SW480 (cell line): ENCODE results near the gene ALDH9A1.
"Not testable (repeated sequence)": the region's sequence is repeated elsewhere in the genome, so short reads cannot be mapped to it uniquely, and the experiment has no call there.

Experiments
- DNase-seq: peaks from one replicate; pipeline ENCODE4 v3.0.0-alpha.2; 2016; ENCODE audit warnings: low spot score

Gene ALDH9A1

DNA sequence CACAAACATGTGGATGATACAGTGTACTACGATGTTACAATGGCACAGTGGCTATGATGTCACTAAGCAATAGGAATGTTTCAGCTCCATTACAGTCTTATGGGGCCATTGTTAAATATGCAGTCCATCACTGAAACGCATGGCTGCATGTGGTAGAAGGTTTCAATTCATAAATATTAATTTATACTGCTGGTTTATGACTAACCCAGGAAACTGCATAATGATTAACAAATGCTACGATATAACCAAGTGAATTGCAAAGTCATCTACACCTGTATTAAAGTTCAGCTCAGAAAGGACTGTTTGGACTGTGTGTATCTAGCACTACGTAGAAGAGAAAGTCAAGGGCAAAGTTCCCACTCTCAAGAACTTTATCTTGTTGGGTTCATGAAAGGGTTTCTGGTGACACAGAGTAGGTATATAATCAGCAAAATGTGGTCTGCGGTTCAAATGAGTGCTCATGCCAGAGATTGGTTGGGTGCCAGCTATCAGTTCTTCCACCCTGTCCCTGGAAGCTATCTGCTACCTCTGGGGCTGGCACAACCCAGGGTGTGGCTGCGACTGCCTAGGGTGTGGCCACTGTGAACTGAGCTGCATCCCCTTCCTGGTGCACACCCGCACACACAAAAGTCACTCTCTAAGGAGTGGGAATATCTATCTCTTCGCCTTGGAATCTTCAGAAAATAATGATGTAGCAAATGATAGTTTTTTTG is 52.6 kb downstream of the ALDH9A1 start:
- peak; percentile 87 for DNase-seq

DNA sequence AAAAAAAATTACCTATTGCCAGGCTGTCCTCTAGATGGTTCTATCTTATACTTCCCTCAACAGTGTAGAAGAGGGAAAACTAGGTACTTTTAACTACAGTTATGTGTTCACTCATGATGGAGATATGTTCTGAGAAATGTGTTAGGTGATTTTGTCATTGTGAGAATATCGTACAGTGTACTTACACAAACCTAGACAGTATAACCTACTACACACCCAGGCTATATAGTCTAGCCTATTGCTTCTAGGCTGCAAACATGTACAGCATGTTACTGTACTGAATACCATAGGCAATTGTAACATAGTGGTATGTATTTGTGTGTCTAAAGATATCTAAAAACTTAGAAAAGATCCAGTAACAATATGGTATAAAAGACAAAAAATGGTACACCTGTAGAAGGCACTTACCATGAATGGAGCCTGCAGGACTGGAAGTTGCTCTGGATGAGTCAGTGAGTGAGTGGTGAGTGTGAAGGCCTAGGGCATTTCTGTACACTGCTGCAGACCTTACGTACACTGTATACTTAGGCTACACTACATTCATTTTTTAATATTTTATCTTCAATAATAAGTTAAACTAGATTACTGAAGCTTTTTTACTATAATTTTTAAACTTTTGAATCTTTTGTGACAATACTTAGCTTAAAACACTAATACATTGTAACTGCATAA is 54.2 kb downstream of the ALDH9A1 start:
- no peak for DNase-seq

DNA sequence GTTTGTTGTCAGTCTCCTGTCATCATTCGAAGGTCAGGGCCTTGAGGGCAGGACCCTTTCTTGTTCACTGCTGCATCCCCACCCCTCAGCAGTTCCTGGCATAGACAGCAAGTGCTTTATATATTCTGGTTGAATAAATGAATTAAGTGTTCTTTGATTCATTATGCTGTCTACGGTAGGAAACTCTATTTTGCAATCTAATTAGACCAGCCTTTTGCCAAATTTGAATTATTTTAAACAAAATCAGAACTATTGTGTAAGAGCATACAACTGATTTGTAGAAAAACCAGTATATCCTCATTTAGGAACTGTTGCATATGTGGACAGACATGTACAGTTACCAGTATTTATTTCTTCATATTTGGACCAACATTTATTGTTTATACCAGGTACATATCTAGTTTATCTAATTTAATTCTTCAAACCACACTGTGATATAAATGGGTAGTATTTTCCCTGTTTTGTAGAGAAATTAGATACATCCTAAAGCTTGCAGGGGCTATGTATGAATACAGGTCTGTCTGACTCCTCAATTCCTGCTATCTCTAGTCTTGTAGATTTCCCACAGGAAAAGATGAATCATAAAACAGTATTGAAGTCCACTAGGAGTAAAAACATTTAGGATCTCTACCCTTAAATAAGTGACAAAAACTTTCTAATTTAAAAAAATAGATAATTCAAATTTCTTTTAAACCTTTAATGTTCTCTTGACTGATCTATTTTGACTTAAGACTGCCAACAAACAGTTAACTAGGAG is 57.0 kb downstream of the ALDH9A1 start:
- DNase-seq: no peak

DNA sequence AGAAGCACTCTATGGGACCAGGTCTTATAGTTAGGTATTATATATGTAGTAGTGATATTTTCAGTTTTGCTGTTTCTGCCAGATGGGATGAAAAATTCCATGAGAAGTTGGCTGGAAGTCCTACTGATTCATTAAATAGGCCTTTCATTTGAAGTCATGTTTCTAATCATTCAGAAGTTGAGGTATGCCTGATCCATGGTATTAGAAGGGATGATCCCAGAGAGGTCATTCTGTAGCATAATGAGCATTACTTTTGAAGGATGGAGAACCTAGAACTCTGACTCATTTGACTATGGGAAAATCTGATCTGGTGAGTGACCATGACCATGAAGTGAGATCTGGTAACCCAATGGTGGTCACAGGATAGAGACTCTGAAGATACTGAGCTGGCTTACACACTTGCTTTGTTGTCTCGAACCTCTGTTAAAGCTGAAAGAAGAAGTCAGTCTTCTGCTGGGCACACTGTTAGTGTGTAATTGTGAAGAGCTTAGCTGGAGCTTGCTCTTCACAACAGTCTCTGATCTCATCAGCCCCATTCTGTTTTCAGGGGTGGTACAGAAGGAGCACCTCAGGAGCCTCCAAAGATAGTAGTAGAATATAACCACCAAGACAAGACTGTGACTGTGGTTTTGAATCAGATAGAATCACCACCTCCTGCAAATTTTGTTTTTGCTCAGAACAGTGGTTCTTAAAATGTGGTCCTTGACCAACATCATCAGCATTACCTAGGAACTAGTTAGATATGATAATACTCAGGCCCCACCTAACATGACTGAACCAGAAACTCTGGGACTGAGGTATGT is 58.3 kb downstream of the ALDH9A1 start:
- no peak for DNase-seq

DNA sequence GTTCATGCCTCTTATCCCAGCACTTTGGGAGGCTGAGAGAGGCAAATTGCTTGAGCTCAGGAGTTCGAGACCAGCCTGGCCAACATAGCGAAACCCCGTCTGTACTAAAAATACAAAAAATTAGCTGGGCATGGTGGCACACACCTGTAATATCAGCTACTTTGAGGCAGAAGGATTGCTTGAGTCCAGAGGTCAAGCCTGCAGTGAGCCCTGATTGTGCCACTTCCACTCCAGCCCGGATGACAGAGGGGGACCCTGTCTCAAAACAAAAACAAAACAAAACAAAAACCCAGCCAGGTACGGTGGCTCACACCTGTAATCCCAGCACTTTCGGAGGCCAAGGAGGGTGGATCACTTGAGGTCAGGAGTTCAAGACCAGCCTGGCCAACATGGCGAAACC is 60.2 kb downstream of the ALDH9A1 start:
- not testable (repeated sequence) for DNase-seq

DNA sequence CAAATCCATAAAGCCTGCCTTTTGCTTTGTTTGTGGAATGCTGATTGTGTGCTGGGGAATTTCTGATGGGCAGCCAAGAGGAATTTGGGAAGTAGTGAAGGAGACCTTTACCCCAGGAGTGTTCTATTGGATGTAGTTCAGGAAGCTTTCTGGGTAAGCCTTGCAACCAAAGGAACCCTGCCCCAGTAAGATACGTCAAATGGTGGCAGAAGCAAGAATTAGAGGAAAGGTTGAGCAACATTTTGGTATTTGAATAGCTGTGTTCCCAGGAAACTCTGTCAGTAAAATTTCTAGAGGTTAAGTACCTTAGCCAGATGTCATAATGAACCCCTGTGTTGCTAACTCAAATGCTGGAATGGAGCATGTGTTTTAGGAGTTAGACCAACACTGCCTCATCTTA is 60.9 kb downstream of the ALDH9A1 start:
- no peak for DNase-seq

DNA sequence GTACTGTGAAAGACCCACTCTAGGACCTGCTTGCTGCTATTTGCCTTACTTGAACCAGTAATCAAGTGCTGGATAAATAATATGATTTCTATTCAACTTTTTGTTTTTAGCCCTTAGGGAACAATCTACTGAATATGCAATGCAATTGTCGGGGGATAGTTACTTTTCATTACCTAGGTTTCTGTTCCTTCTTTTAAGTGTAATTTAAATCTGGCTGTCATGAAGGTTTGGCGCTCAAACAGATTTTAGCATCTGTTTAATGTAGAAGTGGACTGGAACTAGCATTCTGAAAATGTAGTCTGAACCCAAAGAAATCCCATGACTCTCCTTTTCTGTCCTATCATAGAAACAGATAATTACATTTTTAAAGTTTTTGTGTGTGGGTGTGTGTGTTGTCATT is 62.5 kb downstream of the ALDH9A1 start:
- no peak for DNase-seq

DNA sequence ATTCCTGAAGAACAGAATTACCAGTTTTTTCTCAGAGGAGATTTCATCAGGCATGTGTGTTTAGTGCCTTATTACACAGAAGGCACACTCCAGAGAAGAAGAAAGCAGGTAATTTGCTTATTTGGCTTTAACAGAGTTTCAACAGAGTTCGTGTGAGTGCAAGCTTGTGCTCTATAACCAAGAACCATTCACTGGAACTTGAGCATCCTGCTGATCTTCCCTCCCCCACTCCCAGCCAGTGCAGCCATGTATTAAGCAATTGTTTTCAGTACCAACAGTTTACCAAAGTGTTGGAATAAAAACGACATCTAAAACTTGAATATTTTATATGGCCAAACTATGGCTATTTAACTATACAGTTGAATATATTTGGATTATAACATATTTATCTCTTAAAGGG is 63.0 kb downstream of the ALDH9A1 start:
- no peak for DNase-seq

DNA sequence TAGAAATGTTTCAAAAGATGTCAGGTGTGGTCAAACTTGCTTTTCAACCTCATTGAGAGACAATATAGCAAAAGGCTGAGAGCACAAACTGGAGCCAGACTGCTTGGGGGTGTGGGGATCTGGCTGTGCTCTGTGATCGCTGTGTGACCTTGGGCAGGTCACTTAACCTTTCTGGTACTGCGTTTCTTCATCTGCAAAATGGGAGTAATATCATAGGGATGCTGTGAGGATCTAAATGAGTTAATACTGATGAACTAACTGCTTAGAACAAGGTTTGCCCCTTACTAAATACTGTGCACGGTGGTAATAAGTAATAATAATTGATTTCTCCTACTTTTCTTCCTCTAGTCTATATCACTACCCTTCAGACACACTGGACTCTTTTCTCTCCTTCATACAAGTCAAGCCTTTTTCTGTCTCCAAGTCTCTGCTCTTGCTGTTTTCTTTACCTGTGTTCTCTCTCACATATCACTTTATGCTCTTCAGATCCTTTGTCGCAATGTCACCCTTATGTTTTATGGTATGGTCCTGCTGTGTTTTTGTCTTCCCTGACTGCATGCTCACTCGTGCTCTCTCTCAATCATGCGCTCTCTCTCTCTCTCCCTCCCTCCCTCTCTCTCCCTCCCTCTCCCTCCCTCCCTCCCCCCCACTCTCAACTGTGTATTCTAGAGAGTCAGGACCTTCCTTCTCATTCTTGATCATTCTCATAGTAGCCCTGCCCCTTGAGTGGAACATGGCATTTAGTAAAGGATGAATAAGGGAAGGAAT is 64.0 kb downstream of the ALDH9A1 start:
- DNase-seq: no peak

DNA sequence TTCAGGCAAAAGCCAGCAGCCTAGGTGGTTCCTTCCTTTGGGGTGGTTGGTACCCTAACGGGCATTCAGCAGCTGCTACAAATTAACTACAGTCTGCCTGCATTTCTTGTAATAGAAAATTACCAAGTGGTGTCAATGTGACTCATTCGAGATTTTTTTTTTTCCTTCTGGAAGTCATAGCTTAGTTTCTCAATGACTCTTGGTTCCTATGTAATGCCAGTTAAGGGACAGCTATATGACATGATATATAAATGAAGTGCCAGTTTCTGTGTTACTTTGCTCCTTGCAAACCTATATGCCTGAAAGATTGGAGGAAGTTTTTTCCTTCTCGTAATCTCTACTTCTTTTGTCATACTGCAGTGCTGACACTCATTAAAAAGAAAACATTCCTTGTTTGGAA is 64.7 kb downstream of the ALDH9A1 start:
- no peak for DNase-seq

DNA sequence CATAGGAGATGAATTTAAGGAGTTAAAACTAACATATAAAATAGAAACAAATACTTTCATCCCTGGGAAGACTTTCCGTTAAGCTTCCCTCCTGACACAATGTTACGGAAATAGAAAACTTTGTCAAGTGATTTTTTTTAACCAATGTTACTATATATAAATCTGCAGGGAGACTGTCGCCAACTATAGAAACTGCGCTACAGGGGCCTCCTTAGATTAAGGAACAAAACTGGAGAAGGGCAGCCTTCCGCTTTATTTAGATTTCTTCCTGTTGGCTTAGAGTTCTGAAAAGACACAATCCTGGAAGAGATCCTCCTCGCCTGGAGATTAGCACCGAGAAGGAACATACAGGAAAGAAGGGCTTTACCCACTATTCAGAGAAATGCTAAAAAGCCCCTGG is 65.9 kb downstream of the ALDH9A1 start:
- no peak for DNase-seq

DNA sequence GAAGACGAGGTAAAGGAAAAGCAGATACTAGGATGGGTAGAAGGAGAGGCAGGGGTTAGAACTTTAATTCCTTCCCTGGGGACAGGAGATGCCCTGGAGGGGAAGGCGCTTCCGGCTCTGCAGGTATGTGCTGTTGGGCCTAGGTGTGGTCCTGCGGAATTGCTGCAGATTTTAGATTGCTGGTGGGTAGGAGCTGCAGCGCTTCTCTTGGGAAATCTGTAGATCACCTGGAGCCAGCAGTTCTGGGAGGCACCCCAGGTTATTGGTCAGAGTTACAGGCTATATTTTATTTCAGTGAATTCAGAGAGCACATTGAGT is 66.3 kb downstream of the ALDH9A1 start:
- DNase-seq: peak; percentile 52

DNA sequence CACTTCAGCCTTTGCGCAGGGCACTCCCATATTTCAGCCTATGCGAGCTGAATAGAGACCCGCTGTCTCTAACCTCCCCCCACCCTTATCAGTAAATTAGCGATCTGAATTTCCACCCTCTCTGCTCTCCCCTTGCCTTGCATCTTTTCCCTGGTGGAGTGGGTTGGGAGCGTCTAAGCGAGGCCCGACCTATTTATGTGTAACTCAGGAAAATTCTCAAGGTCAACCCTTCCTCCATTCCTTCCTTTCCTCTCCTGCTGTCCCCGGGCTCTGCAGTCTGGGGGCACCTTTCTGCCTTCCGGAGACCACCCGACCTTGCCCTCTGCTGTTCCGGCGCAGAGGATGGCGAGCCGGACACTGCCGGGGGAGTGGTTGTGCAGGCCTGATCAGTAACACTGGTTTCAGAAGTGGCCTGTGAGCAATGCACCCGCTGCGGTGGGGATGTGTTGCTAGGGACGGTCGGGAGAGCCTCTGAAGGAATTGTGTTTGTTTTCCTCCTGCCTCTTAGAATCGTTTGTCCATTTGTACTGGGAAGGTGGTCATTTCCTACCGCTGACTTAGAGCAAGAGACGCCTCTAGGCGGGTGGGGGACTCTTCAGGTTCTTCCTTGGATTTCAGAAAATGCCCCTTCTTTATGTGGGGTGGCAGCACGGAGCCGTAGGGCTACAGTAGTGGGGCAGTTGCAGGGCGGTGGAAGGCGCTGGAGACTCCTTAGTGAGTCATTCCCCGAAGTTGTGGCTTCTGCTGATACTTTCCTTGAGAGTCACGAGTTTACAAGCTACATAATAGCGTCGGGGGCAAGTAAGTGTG is 66.8 kb downstream of the ALDH9A1 start:
- DNase-seq: peak; percentile 55

DNA sequence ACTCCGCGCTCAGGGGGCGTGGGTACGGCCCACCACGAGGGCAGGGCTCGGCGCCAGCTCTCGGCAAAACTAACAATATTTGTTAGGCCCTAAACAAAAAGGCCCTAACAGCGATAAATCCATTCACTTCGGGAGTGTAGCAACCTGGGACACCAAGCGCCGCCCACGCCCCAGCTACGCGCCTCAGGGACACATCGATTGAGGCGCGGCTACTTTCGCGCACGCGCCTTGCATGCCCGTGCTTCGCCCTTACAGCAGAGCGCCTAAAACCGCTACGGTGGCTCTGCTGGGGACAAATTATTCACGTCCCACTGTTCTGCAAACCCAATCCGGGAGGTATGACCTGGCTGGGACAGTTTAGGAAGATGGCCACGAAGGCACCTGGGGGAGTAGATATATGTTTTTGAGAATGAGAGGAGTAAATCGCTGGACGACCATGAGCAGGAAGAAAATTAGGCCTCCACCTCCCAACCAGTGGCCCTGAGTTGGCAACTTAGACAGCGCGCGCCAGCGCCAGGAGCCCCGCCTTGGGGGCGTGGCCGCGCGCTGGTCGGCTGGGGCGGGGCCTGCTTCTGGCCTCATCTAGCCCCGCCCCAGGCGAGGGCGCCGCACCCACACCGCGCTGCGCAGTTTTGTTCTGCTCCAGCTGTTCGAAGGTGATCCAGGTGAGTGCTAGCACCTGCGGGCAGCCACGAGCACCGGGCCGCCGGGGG is 67.6 kb downstream of the ALDH9A1 start, which contains the start of gene MGST3:
TSS of gene MGST3 (plus strand) at position 606 of the 713 bp plus-strand sequence. CDS start 18,614 bp downstream, outside the sequence.
- peak; percentile 96 for DNase-seq

DNA sequence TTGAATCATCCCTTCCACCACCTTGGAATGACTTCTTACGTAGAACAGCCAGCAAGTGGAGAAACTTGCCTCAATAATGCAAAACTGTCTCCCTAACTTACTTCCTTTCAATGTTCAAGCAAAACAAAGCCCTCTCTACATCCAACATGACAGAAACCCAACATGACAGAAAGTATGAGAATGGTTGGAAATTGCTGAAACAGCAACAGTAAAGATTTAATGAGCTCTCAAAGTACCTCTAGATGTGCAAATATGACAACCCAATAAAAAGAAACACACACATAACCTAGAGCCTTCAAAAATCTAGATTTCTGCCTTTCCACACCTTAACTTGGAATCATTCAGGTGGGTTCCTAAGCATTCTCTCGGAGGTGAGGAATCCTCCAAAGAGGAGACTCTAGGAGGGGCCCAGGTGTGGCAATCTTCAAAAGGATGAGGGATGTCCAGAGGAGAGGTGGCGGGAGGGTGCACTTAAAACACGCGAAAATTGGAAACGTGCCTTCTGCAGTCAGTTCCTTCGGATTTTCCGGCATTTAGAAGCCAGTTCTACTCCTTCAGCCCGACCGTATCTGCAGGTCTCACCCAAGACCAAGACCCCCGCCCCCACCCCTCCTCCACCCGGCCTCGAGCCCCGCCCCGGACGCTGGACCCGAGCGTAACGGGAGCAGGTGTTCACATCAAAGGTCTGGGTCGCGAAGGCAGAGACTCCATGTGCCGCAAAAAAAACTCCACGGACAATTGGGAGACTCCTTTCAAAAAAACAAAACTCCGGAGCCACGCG is 68.3 kb downstream of the ALDH9A1 start:
- peak; percentile 68 for DNase-seq

DNA sequence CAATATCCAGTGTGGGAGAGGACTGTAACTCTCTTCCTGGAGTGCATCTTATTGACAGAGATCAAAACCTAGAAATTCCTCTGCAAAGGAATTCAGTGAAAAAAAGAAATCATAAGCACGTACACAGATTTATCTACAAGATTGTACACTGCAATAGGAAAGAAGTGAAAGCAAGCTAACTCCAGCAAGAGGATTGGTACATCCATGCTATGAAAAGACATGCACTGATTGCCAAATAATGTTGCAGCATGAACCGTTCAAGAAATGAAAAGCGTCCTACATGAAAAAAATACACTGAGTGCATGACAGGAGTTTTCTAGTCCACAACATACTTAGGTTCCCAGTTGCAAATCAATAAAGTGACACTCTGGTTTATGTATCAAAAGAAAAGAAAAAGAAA is 69.2 kb downstream of the ALDH9A1 start:
- DNase-seq: no peak

DNA sequence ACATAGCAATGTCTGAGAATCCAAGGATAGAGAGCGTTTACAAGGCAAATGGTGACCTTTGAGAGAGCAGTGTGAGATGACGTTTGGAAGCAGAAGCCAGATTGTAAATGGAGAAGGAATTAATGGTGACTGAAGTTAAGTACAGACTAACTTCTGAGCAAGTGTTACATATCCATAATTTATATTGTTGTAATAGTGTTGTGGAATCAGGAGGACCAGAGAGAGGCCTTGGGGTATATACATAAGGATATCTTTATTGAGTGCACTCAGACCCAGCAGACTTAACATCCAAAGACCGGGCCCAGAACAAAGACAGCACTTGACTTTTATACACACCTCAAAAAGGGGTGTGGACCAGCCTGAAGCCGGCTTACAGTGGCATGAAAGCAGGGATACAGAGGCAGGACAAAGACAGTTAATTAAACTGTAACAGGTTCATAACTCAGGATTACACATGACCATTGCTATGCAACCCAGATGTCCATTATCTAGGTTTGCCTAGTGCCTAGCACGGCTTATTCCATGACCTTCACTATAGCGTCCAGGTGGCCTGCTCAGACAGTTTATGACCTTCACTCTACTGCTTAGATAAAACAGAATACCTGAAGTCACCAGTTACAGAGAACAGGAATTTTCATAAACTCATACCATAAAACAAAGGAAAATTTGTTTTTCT is 70.1 kb downstream of the ALDH9A1 start:
- no peak for DNase-seq

DNA sequence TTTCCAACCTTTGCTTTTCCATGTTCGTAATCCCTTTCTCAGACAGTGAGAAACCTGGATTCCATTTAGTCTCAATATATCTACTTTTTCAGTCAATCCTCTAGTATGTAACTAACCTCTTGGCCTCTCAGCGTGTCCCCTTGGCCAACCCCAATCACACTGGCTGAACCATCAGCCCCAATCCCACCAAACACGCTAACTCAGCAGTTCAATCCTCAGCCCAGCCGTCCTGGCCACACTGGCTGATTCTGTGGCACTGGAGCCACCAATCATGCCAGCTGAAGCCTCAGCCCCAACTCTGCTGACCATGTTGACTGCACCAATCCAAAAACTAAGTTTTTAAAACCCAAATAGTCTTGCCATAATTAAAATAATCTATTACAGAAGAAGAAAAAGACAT is 73.9 kb downstream of the ALDH9A1 start:
- DNase-seq: no peak

DNA sequence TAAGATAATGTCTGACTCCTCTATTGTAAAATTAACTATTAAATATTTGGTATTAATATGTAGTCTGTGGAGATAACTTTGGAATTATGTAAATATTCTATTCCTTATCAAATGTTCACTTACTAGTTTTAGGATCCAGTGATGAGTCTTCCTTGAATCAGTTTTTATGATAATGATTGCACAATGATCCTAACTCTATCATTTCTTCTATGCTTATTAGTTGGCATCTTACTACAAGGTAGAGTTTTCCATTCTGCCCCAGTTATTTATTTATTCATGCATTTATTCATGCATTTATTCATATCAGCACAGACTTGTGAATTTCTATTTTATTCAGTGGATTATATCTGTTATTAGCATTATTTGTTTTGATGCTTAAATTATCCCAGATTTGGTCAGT is 74.7 kb downstream of the ALDH9A1 start:
- DNase-seq: no peak
